Inferior parietal cortex (tissue), 1 donor: ENCODE measurements around the gene TMEM61.
A peak's percentile ranks its signal among the peaks of the same experiment; 100 is the strongest.
"Not testable (repeated sequence)": the region's sequence is repeated elsewhere in the genome, so short reads cannot be mapped to it uniquely, and the experiment has no call there.

Experiments used
- DNase-seq: peaks from one replicate; pipeline ENCODE4 v3.0.0-alpha.2; 2016; ENCODE audit errors: extremely low spot score

TMEM61 gene

DNA sequence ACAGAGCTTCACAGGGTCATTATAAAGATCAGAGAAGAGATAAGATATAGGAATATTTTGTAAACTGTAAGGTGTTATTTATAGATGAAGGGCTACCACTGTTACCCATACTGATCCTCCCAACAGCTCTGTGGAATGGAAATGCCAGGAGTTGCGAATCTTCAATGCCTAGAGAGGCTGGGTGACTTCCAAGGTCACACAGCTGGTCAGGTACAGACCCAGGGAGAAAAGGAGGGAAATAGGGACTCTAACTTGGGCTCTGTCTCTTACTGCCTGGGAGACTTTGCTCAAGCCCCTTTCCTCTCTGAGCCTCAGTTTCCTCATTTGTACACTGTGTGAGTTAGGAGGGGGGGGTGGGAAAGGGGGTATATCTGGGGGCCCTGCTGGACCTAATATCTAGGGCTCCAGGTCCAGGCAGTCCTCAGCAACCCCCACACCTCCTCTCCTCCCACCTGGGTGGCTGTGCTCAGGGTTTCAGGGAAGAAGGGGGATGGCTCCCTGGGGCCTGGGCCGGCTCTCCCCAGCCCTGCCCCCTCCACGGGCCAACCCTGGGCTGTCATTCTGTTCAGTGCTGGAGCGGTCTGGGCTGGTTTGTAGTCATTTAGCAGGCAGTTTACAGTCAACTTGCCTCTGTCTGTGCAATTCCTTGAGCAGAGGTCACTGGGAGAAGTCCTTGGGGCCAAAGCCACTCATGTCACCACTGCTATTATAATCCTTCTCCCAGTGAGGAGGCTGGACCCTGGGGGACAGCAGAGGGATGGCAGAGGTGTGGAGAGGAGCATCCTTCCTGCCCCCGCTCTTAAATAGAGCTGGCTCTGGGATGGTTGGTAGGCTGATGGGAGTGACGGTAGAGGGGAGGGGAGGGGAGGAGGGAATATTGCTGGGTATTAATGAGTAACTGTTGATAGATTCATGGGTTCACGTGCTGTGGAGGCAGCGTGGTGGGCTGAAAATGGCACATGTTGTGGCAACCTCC, 20.0 kb downstream of the TMEM61 start:
- no peak for DNase-seq

DNA sequence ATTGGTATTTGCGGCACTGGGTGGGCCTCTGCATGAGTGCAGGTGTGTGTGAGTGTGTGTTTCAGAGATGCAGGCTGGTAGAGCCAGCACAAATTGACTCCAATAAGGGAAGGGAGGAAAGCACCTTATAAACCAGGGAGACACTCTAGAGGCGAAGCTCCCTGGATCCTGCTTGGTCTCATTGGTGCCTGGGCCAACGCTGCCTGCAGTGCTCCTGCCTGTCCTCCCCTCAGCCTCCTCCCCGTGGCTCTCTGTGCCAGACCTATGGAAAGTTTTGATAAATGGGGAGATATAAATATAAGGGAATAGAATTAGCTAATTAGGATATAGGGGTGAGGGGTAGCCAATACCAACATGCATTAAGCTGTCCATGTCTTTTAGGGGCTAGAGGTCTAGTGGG, 20.9 kb downstream of the TMEM61 start:
- no peak for DNase-seq

DNA sequence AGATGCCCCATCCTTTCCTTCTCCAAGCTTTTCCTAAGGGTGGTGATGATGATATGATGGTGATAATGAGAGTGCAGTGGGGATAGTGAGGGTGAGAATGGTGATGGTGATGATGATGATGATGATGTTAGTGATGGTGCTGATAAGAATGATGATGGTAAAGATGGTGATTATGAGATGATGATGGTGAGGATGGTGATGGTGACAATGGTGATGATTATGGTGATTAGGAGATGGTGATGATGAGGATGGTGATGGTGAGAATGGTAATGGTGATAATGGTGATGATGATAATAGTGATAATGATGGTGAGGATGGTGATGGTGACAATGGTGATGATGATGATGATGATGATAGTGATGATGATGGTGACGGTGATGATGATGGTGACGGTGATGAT, 22.3 kb downstream of the TMEM61 start:
- no peak for DNase-seq

DNA sequence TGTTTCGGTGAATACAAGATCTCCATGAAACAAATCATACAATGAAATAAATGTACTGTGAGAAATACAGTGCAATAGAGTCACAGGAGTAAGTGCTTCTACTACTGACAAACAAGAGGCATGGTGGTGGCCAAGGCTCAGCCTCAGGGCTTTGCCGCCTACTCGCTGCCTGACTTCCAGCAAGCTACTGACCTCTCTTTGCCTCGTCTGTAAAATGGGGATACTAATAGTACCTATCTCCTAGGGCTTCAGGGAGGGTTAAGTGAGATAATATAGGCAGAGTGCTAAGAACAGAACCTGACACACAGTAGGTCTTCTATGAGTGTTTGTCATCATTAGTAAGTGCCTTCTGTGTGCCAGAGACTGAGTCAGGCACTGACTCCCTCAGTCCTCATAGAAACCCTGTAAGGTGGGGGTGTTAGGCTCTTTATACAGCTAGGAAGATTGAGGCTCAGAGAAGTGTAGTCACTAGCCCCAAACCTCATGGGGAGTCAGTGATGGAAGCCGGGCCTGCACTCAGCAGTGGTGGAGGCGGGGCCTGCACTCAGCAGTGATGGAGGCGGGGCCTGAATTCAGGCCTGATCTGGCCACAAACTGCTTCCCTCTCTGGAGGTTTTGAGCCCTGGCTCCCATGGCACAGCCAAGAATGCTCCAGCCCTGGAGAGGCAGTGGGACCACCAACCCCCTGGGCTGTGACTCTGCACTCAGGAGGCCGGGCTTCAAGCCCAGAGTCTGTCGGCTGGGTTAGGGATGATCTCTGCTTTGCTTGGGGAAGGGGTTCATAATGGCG, 25.1 kb downstream of the TMEM61 start:
- no peak for DNase-seq

DNA sequence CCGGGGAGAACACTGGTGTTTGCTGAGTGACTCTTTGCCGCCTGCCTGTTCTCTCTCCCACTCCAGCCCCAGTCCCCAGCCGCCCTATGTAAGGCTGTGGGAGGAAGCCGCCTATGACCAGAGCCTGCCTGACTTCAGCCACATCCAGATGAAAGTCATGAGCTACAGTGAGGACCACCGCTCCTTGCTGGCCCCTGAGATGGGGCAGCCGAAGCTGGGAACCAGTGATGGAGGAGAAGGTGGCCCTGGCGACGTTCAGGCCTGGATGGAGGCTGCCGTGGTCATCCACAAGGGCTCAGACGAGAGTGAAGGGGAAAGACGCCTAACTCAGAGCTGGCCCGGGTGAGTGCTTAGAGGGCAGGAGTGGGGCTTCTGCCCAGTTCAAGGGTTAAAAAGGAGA, 26.5 kb downstream of the TMEM61 start:
- no peak for DNase-seq

DNA sequence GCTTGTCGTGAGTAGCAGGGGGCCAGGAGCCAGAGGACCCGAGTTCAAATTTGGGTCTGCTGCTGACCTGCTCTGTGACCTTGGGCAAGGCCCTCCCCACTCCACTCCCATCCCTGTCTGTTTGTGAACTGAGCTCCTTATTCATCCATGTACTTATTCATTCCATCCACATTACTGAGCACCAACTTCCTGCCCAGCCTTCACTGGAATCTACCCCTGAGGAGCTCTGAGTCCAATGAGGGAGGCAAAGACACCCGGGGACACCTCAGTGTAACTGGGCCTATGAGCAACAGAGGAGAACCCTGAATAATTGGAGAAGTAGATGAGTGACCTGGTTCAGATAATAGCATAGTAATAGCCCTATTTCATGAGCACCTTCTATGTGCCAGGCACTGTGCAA, 27.2 kb downstream of the TMEM61 start:
- no peak for DNase-seq

DNA sequence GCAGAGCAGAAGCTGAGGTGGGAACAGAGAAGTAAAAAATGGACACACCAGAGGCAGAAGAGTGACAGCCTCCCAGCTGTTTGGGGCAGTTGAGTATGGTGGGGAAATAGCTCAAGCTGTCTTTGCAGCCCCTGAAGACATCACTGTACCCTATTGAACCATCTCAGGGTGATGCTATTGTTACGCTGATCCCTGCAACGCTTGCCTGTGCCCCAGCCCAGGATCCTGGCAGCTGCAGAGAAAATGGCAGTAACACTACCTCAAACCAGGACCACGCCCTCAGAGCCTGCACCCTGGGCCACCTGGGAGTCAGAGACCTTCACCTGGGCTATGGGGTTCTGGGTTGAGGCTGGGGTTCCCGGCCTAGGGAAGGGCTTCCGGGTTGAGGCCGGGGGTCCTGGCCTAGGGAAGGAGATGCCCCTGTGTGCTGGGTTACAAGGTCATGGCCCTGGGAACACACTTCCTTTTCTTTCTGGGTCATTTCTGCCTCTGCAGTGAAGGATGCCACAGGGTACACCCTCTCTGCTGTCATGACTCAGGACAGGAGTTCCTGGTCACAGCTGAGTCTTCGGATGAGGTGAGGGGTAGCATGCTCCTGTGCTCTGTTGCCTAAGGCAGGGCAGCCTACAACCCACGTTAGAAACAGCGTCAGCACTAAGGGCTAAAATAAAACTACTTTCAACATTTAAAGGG, 29.9 kb downstream of the TMEM61 start:
- DNase-seq: no peak

DNA sequence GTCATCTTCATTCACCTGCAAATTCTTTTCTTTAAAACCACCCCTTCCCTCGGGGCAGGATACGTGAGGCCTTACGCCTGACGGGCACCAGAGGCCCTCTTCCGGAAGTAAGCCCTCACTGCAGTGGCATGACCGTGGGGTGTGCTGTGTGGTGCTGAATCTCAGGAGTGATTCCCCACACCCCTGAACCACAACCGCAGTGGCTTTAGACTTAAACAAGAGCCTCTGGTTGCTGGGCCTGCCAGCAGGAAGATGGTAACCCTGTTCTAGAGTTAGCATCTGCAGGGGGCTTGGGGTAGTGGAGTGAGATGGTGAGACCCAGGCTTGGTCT, 30.4 kb downstream of the TMEM61 start:
- DNase-seq: no peak

DNA sequence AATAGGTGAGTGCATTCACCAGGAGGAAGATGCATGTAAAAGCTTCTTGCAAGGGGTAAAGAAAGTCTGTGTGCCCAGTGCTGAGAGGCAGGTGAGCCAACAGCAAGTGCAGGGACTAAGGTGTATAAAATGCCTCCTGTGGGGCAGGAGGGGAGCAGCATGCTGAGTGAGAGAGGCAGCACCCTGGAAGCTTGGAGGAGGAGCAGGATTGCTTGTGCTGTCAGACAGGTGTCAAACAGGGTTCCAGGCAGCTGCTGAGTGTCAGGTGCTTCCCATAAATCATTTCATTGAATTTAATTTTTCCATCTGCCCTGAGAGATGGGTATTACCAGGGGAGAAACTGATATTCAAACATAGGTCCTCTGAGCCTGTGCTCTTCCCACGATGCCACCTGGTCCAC, 32.2 kb downstream of the TMEM61 start:
- DNase-seq: no peak

DNA sequence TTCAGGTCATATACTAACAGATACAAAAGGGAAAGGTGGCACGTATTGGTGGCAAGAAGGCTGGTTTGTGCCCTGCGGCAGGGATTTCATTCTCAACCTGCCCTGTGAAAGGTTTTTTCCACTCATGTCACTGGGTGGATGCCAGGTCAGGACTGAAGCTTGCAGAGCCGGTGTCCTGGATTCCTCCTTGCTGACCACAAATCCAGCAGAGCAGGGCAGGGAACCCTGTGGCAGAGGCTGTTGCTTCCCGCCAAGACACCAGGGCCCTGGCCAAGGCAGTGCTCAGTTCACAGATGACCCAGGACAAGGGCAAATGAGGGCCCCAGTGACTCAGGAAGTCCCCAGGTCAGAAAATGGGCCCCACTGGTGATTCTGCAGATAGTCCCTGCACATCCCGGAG, 34.7 kb downstream of the TMEM61 start:
- no peak for DNase-seq

DNA sequence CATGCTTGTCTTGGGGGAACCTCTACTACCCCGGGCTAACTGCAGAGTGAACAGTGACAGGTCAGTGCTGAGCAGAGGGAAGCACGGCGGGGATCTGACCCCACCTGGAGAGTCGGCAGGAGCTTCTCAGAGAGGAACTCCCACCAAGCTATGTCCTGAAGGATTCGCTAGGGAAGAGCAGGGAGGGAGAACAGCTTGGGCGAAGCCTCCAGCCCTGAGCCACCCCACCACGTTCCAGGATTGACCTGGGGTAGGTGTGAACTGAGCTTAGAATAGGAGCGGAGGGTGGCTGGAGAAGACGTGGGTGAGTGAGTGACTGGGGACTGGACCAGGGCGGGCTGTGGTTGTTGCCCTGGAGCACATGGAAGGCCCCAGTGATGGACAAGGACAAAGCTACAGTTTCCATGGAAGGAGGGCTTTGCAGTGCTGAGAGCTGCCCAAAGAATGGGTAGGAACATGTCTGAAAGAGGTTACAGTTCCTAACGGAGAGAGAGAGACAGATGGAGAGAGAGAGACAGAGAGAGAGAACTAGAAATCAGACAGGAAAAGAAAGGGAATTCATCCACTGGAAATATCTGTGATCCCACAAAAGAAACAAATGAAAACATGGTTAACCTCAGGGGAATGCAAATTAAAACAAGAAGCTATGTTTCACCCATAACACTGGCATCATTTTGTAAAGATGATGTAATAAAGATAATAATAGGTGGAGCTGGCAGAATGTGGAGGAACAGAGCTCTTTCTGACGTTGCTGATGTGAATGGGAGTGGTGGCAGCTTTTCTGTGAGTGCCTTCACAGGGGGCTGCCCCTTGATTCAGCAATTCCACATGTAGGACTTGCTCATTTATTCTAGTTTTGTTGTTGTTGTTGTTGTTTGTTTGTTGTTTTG, 35.5 kb downstream of the TMEM61 start:
- DNase-seq: no peak

DNA sequence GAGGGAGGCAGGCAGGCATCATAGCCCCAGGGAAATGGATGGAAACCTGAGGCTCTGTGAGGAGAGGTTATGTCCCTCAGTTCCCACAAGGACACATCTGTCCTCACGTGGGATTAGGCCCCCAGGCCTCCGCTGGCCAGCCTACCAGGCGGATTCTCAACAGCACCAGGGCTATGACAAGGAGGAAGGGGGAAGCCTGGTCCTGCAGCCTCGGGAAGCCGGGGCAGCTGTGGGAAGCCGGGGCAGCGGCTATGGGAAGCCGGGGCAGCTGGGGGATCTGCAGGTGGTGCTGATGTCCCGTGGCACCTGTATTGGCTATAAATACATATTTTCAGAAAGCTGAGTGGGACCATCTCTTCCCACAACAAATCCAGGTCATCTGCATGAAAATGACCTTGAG, 38.0 kb downstream of the TMEM61 start:
- no peak for DNase-seq

DNA sequence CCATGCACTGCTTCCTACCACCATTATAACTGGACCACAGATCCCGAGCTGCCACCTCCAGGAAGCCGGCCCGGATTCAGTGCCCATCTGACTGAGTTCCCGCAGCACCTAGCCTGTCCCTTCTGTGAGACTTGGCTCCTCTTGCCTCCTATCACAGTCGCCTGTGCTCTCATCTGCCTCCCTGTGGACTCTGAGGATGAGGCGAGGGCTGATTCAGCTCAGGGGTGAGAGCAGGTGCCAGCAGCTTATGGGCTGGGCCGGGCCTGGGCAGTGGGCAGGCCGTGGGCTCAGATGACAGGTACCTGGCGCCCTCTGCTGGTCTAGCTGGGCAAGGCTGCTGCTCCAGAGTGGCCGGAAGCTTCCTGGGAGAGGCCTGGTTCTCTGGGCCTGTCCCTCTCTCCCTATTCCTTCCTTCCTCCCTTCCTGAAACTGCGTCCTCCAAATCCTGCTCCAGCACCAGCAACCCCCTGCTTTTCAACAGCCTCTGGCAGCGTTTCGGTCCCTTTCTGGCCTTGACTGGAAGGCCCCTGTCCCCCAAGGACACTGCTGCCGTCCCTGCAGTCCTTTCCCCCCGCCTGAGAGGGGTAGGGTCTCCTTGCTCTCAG, 41.6 kb downstream of the TMEM61 start:
- DNase-seq: peak; percentile 63

DNA sequence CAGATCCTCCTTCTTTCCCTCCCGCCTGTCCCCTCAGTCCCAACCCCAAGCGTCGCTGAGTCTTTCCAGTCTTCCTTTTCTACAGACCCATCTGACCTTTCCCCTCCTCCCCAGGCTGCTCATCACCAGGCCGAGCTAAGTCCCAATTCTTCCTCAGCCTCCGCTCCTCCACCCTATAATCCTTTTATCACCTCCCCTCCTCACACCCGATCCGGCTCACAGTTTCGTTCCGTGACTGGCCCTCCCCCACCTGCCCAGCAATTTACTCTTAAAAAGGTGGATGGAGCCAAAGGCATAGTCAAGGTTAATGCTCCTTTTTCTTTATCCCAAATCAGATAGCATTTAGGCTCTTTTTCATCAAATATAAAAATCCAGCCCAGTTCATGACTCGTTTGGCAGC, 43.7 kb downstream of the TMEM61 start:
- not testable (repeated sequence) for DNase-seq

DNA sequence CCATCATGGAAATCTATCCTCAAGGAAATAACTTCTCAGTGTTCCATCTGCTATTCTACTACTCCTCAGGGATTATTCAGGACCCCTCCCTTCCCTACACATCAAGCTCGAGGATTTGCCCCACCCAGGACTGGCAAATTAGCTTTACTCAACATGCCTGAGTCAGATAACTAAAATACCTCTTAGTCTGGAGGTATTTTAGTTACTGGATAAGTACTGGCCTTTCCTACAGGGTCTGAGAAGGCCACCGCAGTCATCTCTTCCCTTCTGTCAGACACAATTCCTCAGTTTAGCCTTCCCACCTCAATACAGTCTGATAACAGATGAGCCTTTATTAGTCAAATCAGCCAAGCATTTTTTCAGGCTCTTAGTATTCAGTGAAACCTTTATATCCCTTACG, 46.3 kb downstream of the TMEM61 start:
- DNase-seq: not testable (repeated sequence)

DNA sequence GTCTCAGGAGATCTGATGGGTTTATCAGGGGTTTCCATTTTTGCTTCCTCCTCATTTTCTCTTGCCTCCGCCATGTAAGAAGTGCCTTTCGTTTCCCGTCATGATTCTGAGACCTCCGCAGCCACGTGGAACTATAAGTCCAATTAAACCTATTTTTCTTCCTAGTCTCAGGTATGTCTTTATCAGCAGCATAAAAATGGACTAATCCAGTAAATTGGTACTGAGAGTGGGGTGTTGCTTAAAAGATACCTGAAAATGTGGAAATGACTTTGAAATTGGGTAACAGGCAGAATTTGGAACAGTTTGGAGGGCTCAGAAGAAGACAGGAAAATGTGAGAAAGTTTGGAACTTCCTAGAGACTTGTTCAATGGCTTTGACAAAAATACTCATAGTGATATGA, 50.7 kb downstream of the TMEM61 start:
- DNase-seq: not testable (repeated sequence)

DNA sequence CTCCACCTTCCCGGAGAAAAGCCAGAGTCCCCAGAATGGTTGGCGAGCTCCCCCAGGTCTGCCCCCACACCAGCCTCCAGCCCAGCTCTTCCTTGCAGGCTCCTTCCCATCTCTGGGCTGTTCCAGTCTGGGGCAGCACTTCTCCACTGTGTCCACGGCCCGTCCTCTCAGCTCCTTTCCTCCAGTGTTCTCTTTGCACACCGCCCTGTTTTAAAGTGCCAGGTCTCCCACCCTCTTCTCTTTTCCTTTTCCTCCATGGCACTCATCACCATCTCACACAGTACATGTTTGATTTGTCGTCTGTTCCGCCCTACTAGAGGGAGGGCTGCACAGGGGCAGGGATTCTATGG, 52.8 kb downstream of the TMEM61 start:
- no peak for DNase-seq

DNA sequence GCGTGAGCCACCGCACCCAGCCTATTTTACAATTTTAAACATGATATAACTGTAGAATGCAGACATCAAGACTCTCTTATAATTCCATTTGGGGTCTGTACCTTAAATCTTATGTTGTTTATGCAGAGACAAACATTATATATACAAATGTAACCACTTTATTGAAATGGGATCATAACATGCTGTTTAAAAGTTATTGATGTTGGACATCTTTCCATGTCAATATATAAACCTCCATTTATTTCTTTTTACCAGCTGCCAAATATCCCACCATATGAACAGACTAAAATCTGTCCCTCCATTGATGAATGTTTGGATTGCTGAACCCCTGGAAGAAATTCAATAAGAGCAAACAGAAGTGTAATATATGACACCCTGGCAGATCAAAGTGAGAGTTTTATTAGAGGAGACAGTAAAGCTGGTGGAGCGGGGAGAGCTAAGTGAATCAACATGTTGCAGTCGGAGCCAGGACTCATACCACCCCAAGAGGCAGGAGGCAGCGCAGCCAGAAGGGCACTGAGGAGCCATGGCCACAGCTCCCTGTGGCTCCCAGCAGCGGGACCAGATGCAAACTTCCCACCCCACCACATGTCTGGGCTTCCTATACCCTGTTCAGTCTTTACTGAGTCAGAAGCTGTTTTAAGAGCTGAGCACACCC, 54.2 kb downstream of the TMEM61 start:
- no peak for DNase-seq

DNA sequence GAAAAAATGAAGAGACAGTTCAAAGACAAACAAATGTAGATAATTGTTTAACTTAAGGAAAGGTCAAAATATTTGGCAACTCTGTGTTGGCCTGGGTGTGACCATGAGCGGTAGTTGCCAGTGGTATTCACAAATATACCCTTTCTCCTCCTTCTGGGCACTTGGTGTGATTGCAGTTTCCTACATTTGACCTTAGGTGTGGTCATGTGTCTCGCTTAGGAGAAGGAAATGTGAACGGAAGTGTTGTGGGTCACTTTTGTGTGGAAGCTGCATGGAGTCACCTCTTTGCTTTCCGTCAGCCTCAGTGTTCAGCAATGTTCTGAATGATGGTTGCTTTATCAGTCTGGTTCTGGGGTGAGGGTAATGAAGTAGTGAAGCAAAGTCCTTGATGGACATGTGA, 55.5 kb downstream of the TMEM61 start:
- DNase-seq: no peak

DNA sequence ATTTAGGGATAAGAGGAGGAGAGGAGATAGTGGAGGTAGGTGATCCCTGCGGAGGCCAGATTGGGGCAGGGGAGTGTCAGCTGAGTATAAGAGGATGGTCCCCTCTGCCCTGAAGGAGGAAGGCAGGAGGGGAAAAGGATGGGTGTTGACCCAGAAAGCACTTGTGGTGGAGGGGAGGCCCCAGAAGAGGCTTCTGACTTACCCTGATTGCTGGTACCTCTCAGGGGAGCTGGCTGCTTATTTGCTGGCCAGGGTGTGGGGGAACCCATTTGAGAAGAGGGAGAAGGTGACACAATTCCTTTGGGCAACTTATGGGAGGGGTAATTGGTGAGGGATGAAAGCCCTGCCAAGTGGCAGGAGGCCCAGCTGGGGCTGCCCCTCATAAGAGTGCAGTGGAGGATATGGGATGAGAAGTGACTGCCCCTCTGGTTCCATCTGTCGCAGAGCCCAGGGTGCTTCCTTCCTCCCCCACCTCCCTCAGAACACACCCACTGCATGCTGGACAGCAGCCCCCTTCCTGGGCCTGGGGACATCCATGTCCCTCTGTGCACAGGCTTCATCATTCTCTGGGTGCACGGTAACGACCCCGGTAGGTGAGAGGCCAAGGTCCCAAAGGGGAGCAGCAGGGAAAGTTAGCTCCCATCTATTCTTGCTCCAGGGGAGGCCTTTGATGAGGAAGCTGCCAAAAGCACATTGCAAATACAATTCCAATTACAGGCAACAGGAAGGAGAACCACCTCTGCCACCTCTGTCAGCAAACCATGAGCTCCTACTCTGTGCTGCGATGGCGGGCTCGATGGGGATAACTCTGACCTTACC, 57.5 kb downstream of the TMEM61 start:
- no peak for DNase-seq
